SK-N-SH treated with all-trans-retinoic acid at 6 μM for 48 hours (cell line): ENCODE results near the gene RFPL2.

Experiments
- ATAC-seq: fragments of 200-7000 bp; cut with Tn5 transposase; 3 replicates; pipeline ENCODE4 v1.9.1; 2020; ENCODE audit warnings: mild to moderate bottlenecking, moderate library complexity
- ARNTL ChIP-seq: fragments of 450-650 bp; formaldehyde crosslinking; IDR thresholded peaks from 2 replicates; pipeline ENCODE4 v1.5.0; 2020; ENCODE audit warnings: low read depth, mild to moderate bottlenecking, moderate library complexity, borderline replicate concordance
- BACH2 ChIP-seq: fragments of 250-450 bp; sonication (Bioruptor Pico); IDR thresholded peaks from 2 replicates; pipeline ENCODE4 v1.9.0; 2021; ENCODE audit warnings: mild to moderate bottlenecking, borderline replicate concordance
- CREB5 ChIP-seq: fragments of 250-450 bp; sonication (Bioruptor Pico); IDR thresholded peaks from 2 replicates; pipeline ENCODE4 v1.5.1; 2020; ENCODE audit warnings: low read depth, mild to moderate bottlenecking, moderate library complexity
- CSDC2 ChIP-seq: fragments of 250-450 bp; sonication (Bioruptor Pico); IDR thresholded peaks from 2 replicates; pipeline ENCODE4 v1.5.0; 2020; ENCODE audit warnings: mild to moderate bottlenecking, moderate library complexity
- ESRRG ChIP-seq: fragments of 250-450 bp; sonication (Bioruptor Pico); IDR thresholded peaks from 2 replicates; pipeline ENCODE4 v1.6.1; 2021; ENCODE audit warnings: mild to moderate bottlenecking
- ISL1 ChIP-seq: fragments of 250-450 bp; sonication (Bioruptor Pico); IDR thresholded peaks from 2 replicates; pipeline ENCODE4 v2.1.2; 2022; ENCODE audit warnings: mild to moderate bottlenecking, moderate library complexity
- PATZ1 ChIP-seq: fragments of 250-450 bp; sonication (Bioruptor Pico); IDR thresholded peaks from 2 replicates; pipeline ENCODE4 v1.8.0; 2020; ENCODE audit warnings: mild to moderate bottlenecking, moderate library complexity, borderline replicate concordance
- POU6F1 ChIP-seq: fragments of 250-450 bp; sonication (Bioruptor Pico); IDR thresholded peaks from 2 replicates; pipeline ENCODE4 v1.8.0; 2021; ENCODE audit warnings: low read depth, mild to moderate bottlenecking, moderate library complexity, borderline replicate concordance
- PPARA ChIP-seq: fragments of 250-450 bp; sonication (Bioruptor Pico); IDR thresholded peaks from 2 replicates; pipeline ENCODE4 v1.5.0; 2020; ENCODE audit warnings: mild to moderate bottlenecking, borderline replicate concordance
- RARB ChIP-seq: fragments of 250-450 bp; sonication (Bioruptor Pico); IDR thresholded peaks from 2 replicates; pipeline ENCODE4 v1.8.0; 2021; ENCODE audit warnings: mild to moderate bottlenecking, moderate library complexity
- SNAI2 ChIP-seq: fragments of 250-450 bp; sonication (Bioruptor Pico); IDR thresholded peaks from 2 replicates; pipeline ENCODE4 v1.5.0; 2020; ENCODE audit warnings: mild to moderate bottlenecking, moderate library complexity
- TCF4 ChIP-seq: fragments of 250-450 bp; sonication (Bioruptor Pico); IDR thresholded peaks from 2 replicates; pipeline ENCODE4 v1.8.0; 2021; ENCODE audit warnings: mild to moderate bottlenecking, moderate library complexity, borderline replicate concordance
- TOX ChIP-seq: fragments of 250-450 bp; sonication (Bioruptor Pico); IDR thresholded peaks from 2 replicates; pipeline ENCODE4 v1.8.0; 2021; ENCODE audit warnings: mild to moderate bottlenecking, moderate library complexity, borderline replicate concordance
- TSHZ2 ChIP-seq: fragments of 250-450 bp; sonication (Bioruptor Pico); IDR thresholded peaks from 2 replicates; pipeline ENCODE4 v1.5.0; 2020; ENCODE audit warnings: mild to moderate bottlenecking, moderate library complexity
- ZFP30 ChIP-seq: fragments of 450-650 bp; formaldehyde crosslinking; IDR thresholded peaks from 2 replicates; pipeline ENCODE4 v1.5.0; 2022; ENCODE audit warnings: mild to moderate bottlenecking, moderate library complexity
- ZNF565 ChIP-seq: fragments of 450-650 bp; formaldehyde crosslinking; conservative IDR thresholded peaks from 2 replicates; pipeline ENCODE4 v1.5.0; 2020; ENCODE audit warnings: low read depth, mild to moderate bottlenecking, moderate library complexity
- ZNF8 ChIP-seq: fragments of 450-650 bp; formaldehyde crosslinking; IDR thresholded peaks from 2 replicates; pipeline ENCODE4 v1.5.0; 2020; ENCODE audit warnings: mild to moderate bottlenecking, moderate library complexity

RFPL2 gene

GRCh38 chr22:32226326-32227104 is 21.6 kb upstream of the RFPL2 start:
- no peak for ATAC-seq
- no peak for TF ChIP-seq PPARA
- no peak for TF ChIP-seq CSDC2 (CRISPR knock-in tag)
- TF ChIP-seq TCF4 (CRISPR knock-in tag), result no peak
- no peak for TF ChIP-seq BACH2 (CRISPR knock-in tag)

- TF ChIP-seq TSHZ2 (CRISPR knock-in tag) (no peak), CREB5 (CRISPR knock-in tag) (no peak), SNAI2 (no peak), RARB (no peak), ARNTL (no peak), ZNF8 (CRISPR knock-in tag) (no peak), ZNF565 (no peak), PPARA (no peak), ESRRG (no peak), CSDC2 (CRISPR knock-in tag) (no peak)
- ATAC-seq, result no peak
These were observed 18.1 kb upstream of the RFPL2 start for GRCh38 chr22:32222991-32223390.

- no peak for TF ChIP-seq POU6F1 (CRISPR knock-in tag)
- TF ChIP-seq, all 23 proteins: peak for 0
- no peak for ATAC-seq
These were observed 14.2 kb upstream of the RFPL2 start for GRCh38 chr22:32219026-32219425.

- TF ChIP-seq ISL1 (CRISPR knock-in tag) (no peak), ZFP30 (no peak), CREB5 (CRISPR knock-in tag) (no peak), ARNTL (no peak), PATZ1 (CRISPR knock-in tag) (no peak), PPARA (no peak), POU6F1 (CRISPR knock-in tag) (no peak), ZNF565 (no peak), TSHZ2 (CRISPR knock-in tag) (no peak), RARB (no peak), TOX (CRISPR knock-in tag) (no peak), TCF4 (CRISPR knock-in tag) (no peak), SNAI2 (no peak)
- TF ChIP-seq, all 23 proteins: peak for 0
- ATAC-seq, result no peak
These were observed 13.6 kb upstream of the RFPL2 start for GRCh38 chr22:32218470-32218869.
